Natural killer cell treated with Interleukin-12 subunit alpha and Interleukin-12 subunit beta and Interleukin-15 and Interleukin-18, amount 100 ng/mL, for 72 hours (primary cell): Measurements from ENCODE around the gene RPS6KA5. TPM values are rescaled to one million over a fixed set of nuclear protein-coding genes. Genes with fewer than 3 reads are reported as not detected.
A peak's percentile ranks its signal among the peaks of the same experiment; 100 is the strongest.

Experiments
- ATAC-seq, 2 donors: fragments of 150-1000 bp; cut with Tn5 transposase in 1 of 2; sonication (Bioruptor Pico), chemical (Tn5 transposase) in 1 of 2; 2 replicates each; pipeline ENCODE4 v1.10.0; 2021
- DNase-seq: peaks from one replicate; pipeline ENCODE4 v3.0.0; 2022; ENCODE audit warnings: low spot score
- H3K27ac Mint-ChIP-seq, 2 donors: 1 replicate in 1 of 2; 2 replicates in 1 of 2; pipeline ENCODE4 v1.8.0; 2022; ENCODE audit warnings: mixed read lengths in 2 of 2, mild to moderate bottlenecking in 1 of 2, moderate library complexity in 1 of 2
- H3K27me3 Mint-ChIP-seq, 2 donors: 1 replicate in 1 of 2; 2 replicates in 1 of 2; pipeline ENCODE4 v1.8.0; 2022; ENCODE audit warnings: mixed read lengths in 2 of 2
- H3K36me3 Mint-ChIP-seq: one replicate; pipeline ENCODE4 v1.8.0; 2022; ENCODE audit warnings: mixed read lengths
- H3K4me1 Mint-ChIP-seq, 2 donors: 1 replicate in 1 of 2; 2 replicates in 1 of 2; pipeline ENCODE4 v1.8.0; 2022; ENCODE audit warnings: low read depth in 2 of 2, mixed read lengths in 2 of 2, mild to moderate bottlenecking in 1 of 2
- H3K4me3 Mint-ChIP-seq: one replicate; pipeline ENCODE4 v1.8.0; 2022; ENCODE audit warnings: mixed read lengths
- H3K9me3 Mint-ChIP-seq: 2 replicates; pipeline ENCODE4 v1.8.0; 2022; ENCODE audit warnings: mixed read lengths
- total RNA-seq, 2 donors: library from RNA; stranded (reverse); gene quantifications; one replicate each; pipeline ENCODE4 v1.2.3, GENCODE V29; 2022

The RPS6KA5 gene
- total RNA-seq, 2 donors from 2014 or later = 20.5 to 47.5 TPM

DNA sequence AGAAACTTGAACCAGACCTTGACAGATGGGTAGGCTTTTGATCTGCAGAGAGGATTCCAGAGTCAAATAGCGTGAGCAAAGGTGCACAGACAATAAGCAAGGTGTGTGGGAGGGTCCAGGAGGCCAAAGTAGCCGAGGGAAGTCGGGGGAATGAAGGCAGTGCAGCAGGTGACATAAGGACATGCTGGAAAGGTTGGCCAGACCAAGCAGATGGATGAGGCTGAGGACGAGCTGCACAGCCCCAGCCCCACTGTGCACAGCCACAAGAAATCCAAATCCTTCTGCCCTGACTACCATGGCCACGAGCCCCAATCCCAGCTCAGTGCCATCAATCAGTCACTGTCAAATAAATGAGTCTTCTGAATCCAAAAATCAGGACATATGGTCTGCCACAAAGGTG is 249.6 kb downstream of the RPS6KA5 start:
- Mint-ChIP-seq H3K27me3 (peaks cover 0 to 4% of the 10 kb centered on the region in 2 donors), H3K4me3 (no peak overlapping the region), H3K4me1 (peaks cover 6 to 15% of the 10 kb centered on the region in 2 donors), H3K27ac (no peak overlapping the region), H3K9me3 (no peaks in the 10 kb centered on the region), H3K36me3 (no peaks in the 10 kb centered on the region)
- ATAC-seq (no peak), DNase-seq (no peak)

- H3K36me3 Mint-ChIP-seq = no peaks in the 10 kb centered on the region
- H3K4me3 Mint-ChIP-seq = no peak overlapping the region
- H3K4me1 Mint-ChIP-seq = peaks cover 2 to 5% of the 10 kb centered on the region in 2 donors
- H3K27ac Mint-ChIP-seq = no peak overlapping the region
- no peaks in the 10 kb centered on the region for H3K27me3 Mint-ChIP-seq
- ATAC-seq (no peak), DNase-seq (no peak)
- H3K9me3 Mint-ChIP-seq = no peaks in the 10 kb centered on the region
Observed at GRCh38 chr14:90809530-90810312, 250.7 kb downstream of the RPS6KA5 start.

DNA sequence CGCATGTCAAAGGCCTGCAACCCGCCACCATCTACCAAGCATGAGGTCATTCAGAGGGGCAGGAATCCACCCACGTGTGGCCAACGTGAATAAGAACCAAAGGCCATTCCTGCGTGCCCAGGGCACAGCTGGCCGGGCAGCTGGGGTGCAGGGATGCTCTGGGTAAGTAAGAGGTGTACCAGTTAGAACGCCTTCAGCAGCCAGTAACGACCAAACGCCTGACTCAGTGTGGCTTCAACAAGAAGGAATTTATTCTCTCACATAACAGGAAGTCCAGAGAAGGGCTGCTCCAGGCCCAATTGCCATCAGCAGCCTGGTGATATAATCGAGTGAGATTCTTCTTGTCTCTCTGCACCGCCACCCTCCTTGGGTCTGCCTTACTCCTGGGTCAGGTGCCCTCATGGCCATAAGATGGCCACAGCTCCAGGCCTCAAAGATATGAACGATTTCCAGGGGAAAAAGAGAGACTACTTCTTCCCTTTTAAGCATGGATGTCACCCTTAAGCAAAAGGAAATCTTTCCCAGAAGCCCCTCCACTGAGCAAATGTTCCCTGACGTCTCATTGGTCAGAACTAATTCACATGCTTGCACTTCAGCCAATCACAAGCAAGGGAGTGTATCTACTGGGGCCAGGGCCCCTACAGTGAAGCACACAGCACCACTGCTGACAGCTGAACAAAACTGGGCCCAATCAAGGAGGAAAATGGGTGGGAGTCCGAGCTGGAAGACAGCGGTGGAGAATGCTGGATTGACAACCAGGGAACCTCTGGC is 251.5 kb downstream of the RPS6KA5 start:
- peaks cover 0 to 5% of the 10 kb centered on the region in 2 donors for H3K4me1 Mint-ChIP-seq
- H3K27me3 Mint-ChIP-seq = no peaks in the 10 kb centered on the region
- no peaks in the 10 kb centered on the region for H3K9me3 Mint-ChIP-seq
- no peak for DNase-seq
- no peak overlapping the region for H3K4me3 Mint-ChIP-seq
- no peaks in the 10 kb centered on the region for H3K36me3 Mint-ChIP-seq
- H3K27ac Mint-ChIP-seq = no peak overlapping the region
- no peak for ATAC-seq

GRCh38 chr14:90807060-90807459 is 253.4 kb downstream of the RPS6KA5 start:
- Mint-ChIP-seq H3K9me3 (no peaks in the 10 kb centered on the region), H3K27me3 (no peaks in the 10 kb centered on the region), H3K27ac (no peak overlapping the region), H3K4me1 (peaks cover 0 to 9% of the 10 kb centered on the region in 2 donors), H3K4me3 (no peak overlapping the region), H3K36me3 (no peaks in the 10 kb centered on the region)
- ATAC-seq (no peak), DNase-seq (no peak)

GRCh38 chr14:90805662-90806540 is 254.5 kb downstream of the RPS6KA5 start:
- ATAC-seq (no peak), DNase-seq (no peak)
- no peaks in the 10 kb centered on the region for H3K36me3 Mint-ChIP-seq
- H3K27ac Mint-ChIP-seq = no peak overlapping the region
- H3K27me3 Mint-ChIP-seq = no peaks in the 10 kb centered on the region
- H3K4me1 Mint-ChIP-seq = peaks cover 7 to 14% of the 10 kb centered on the region in 2 donors
- H3K4me3 Mint-ChIP-seq = no peak overlapping the region
- H3K9me3 Mint-ChIP-seq = peaks cover 3% of the 10 kb centered on the region

GRCh38 chr14:90805084-90805391 is 255.4 kb downstream of the RPS6KA5 start:
- Mint-ChIP-seq H3K36me3 (no peaks in the 10 kb centered on the region), H3K9me3 (peaks cover 3% of the 10 kb centered on the region), H3K27ac (no peak overlapping the region), H3K4me3 (no peak overlapping the region), H3K27me3 (no peaks in the 10 kb centered on the region), H3K4me1 (peaks cover 7 to 17% of the 10 kb centered on the region in 2 donors)
- DNase-seq (no peak), ATAC-seq (no peak)

DNA sequence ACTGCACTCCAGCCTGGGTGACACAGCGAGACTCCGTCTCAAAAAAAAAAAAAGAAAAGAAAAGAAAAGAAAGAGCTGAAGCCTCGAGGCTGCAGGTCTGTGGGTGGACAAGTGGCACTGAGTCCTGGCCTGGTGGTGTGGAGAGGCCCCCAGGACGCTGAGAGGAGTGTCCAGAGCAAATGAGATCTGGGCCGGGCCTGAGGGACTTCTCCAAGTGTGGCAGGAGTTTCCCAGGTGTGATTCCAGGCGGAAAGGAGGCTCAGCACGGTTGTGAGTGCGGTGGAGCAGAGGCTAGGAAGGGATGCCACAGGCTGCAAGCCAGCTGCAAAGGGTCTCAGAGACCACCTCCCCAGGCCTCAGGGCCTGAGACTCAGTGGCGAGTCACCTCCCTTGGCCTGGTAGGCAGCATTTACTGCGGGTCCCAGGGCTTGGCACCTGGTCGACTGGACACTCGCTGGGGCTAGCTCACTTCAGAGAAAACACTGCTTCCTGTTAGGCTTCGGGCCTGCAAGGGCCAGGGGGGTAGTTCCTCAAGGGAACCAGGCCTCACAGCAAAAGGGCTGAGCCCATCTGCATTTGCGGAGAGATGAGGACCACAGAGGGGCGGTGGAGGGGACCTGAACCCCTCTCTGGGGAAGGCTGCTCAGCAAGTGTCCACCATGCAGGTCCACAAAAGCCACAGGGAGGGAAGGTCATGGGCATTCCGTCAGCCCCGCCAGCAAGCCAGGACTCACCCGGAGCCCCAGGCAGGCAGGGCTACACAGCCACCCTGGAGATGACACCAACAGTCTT is 256.0 kb downstream of the RPS6KA5 start:
- Mint-ChIP-seq H3K4me3 (no peak overlapping the region), H3K27me3 (no peaks in the 10 kb centered on the region), H3K36me3 (no peaks in the 10 kb centered on the region), H3K27ac (peak overlapping the region; percentile 69 to 76), H3K4me1 (peaks cover 7 to 18% of the 10 kb centered on the region in 2 donors), H3K9me3 (peaks cover 3% of the 10 kb centered on the region)
- ATAC-seq (no peak), DNase-seq (no peak)

- H3K27me3 Mint-ChIP-seq = no peaks in the 10 kb centered on the region
- peak overlapping the region; percentile 69 to 76 for H3K27ac Mint-ChIP-seq
- no peak for DNase-seq
- ATAC-seq = no peak
- H3K9me3 Mint-ChIP-seq = peaks cover 3% of the 10 kb centered on the region
- no peaks in the 10 kb centered on the region for H3K36me3 Mint-ChIP-seq
- no peak overlapping the region for H3K4me3 Mint-ChIP-seq
- peaks cover 7 to 21% of the 10 kb centered on the region in 2 donors for H3K4me1 Mint-ChIP-seq
Observed at GRCh38 chr14:90803249-90803648, 257.2 kb downstream of the RPS6KA5 start.

- Mint-ChIP-seq H3K4me1 (peaks cover 7 to 21% of the 10 kb centered on the region in 2 donors), H3K4me3 (no peak overlapping the region), H3K9me3 (peaks cover 3% of the 10 kb centered on the region), H3K27ac (no peak overlapping the region), H3K27me3 (no peaks in the 10 kb centered on the region), H3K36me3 (no peaks in the 10 kb centered on the region)
- DNase-seq (no peak), ATAC-seq (no peak)
Observed at GRCh38 chr14:90799420-90799819, 261.0 kb downstream of the RPS6KA5 start.

DNA sequence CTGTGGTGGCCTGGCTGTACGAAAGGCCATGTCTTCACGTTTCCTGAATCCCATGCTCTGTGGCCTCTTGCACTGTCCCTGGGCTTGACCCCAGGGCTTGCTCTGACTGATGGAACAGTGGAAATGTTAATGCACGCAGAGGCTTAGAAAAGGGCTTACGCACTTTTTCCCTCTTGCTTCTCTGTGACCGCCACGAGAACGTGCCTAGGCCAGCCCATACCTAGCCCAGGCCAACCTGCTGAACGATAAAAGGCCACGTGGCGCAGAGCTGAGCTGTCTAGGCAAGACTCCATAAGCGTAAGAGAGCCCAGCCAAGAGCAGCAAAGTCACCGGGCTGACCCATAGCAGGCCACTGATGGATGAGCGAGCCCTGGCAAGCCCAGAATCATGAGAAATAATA is 262.5 kb downstream of the RPS6KA5 start:
- no peaks in the 10 kb centered on the region for H3K27me3 Mint-ChIP-seq
- peaks cover 3% of the 10 kb centered on the region for H3K9me3 Mint-ChIP-seq
- no peak for DNase-seq
- H3K27ac Mint-ChIP-seq = no peak overlapping the region
- no peaks in the 10 kb centered on the region for H3K36me3 Mint-ChIP-seq
- ATAC-seq = no peak
- peaks cover 7 to 12% of the 10 kb centered on the region in 2 donors for H3K4me1 Mint-ChIP-seq
- no peak overlapping the region for H3K4me3 Mint-ChIP-seq

Other genes with a start within 250 kb of the RPS6KA5 start
- gene TTC7B, start 244.2 kb downstream of the RPS6KA5 start, total RNA-seq = 10 to 100 TPM in 1 of 2 donors, 1 to 10 TPM in 1; 8.9 to 24.5 TPM
- 10 to 100 TPM; 28.4 to 78.3 TPM for gene DGLUCY, start 53.4 kb upstream of the RPS6KA5 start, total RNA-seq
- gene GPR68, start 184.1 kb upstream of the RPS6KA5 start, total RNA-seq = 10 to 100 TPM; 17.4 to 30.2 TPM